Activated T-helper 17 cell treated with anti-CD3 and anti-CD28 coated beads, Interleukin-2, amount 50 U/mL, for 72 hours (primary cell): ENCODE measurements around the gene FABP3. TPM values are rescaled to one million over a fixed set of nuclear protein-coding genes. Genes with fewer than 3 reads are reported as not detected.

Experiments used
- ATAC-seq: fragments of 150-1000 bp; cut with Tn5 transposase; replicated peaks from 2 replicates; pipeline ENCODE4 v1.10.0; 2021; ENCODE audit warnings: mild to moderate bottlenecking, moderate library complexity
- H3K27ac Mint-ChIP-seq: one replicate; pipeline ENCODE4 v1.8.0; 2022; ENCODE audit warnings: mixed read lengths
- H3K27me3 Mint-ChIP-seq: one replicate; pipeline ENCODE4 v1.8.0; 2022; ENCODE audit warnings: mixed read lengths
- H3K36me3 Mint-ChIP-seq: one replicate; pipeline ENCODE4 v1.8.0; 2022; ENCODE audit warnings: low read depth, mild to moderate bottlenecking, mixed read lengths
- H3K4me1 Mint-ChIP-seq: one replicate; pipeline ENCODE4 v1.8.0; 2022; ENCODE audit warnings: mixed read lengths
- H3K4me3 Mint-ChIP-seq: one replicate; pipeline ENCODE4 v1.8.0; 2022; ENCODE audit warnings: mild to moderate bottlenecking, mixed read lengths
- H3K9me3 Mint-ChIP-seq: one replicate; pipeline ENCODE4 v1.8.0; 2022; ENCODE audit warnings: mixed read lengths
- total RNA-seq, 2 donors: library from RNA; stranded (reverse); gene quantifications; one replicate each; pipeline ENCODE4 v1.2.3, GENCODE V29; 2022

The FABP3 gene
- total RNA-seq, 2 donors from 2014 or later = not detected

- no peak for ATAC-seq
- H3K4me3 Mint-ChIP-seq = no peak overlapping the region
- H3K4me1 Mint-ChIP-seq = peaks cover 4% of the 10 kb centered on the region
- no peaks in the 10 kb centered on the region for H3K36me3 Mint-ChIP-seq
- no peak overlapping the region for H3K27ac Mint-ChIP-seq
- H3K9me3 Mint-ChIP-seq = no peaks in the 10 kb centered on the region
- H3K27me3 Mint-ChIP-seq = peaks cover 36% of the 10 kb centered on the region
Observed at GRCh38 chr1:31408788-31409318, 36.0 kb upstream of the FABP3 start.

GRCh38 chr1:31407029-31407626 lies 34.3 kb upstream of the FABP3 start:
- H3K27ac Mint-ChIP-seq = no peak overlapping the region
- H3K36me3 Mint-ChIP-seq = no peaks in the 10 kb centered on the region
- no peak overlapping the region for H3K4me3 Mint-ChIP-seq
- no peaks in the 10 kb centered on the region for H3K4me1 Mint-ChIP-seq
- ATAC-seq = no peak
- no peaks in the 10 kb centered on the region for H3K9me3 Mint-ChIP-seq
- peaks cover 27% of the 10 kb centered on the region for H3K27me3 Mint-ChIP-seq

GRCh38 chr1:31405578-31406245 lies 32.8 kb upstream of the FABP3 start:
- peaks cover 17% of the 10 kb centered on the region for H3K27me3 Mint-ChIP-seq
- H3K4me1 Mint-ChIP-seq = no peaks in the 10 kb centered on the region
- H3K36me3 Mint-ChIP-seq = no peaks in the 10 kb centered on the region
- no peak for ATAC-seq
- no peak overlapping the region for H3K4me3 Mint-ChIP-seq
- no peaks in the 10 kb centered on the region for H3K9me3 Mint-ChIP-seq
- no peak overlapping the region for H3K27ac Mint-ChIP-seq

GRCh38 chr1:31401241-31401640 lies 28.4 kb upstream of the FABP3 start:
- peak; percentile 39 for ATAC-seq
- Mint-ChIP-seq H3K36me3 (no peaks in the 10 kb centered on the region), H3K4me3 (no peak overlapping the region), H3K27me3 (no peaks in the 10 kb centered on the region), H3K27ac (no peak overlapping the region), H3K4me1 (peaks cover 4% of the 10 kb centered on the region), H3K9me3 (no peaks in the 10 kb centered on the region)

- peaks cover 4% of the 10 kb centered on the region for H3K4me1 Mint-ChIP-seq
- ATAC-seq = no peak
Observed at GRCh38 chr1:31400393-31400792, 27.5 kb upstream of the FABP3 start.

GRCh38 chr1:31399976-31400375 lies 27.1 kb upstream of the FABP3 start:
- ATAC-seq = no peak
- peaks cover 4% of the 10 kb centered on the region for H3K4me1 Mint-ChIP-seq
- H3K9me3 Mint-ChIP-seq = no peaks in the 10 kb centered on the region
- H3K4me3 Mint-ChIP-seq = no peak overlapping the region
- no peak overlapping the region for H3K27ac Mint-ChIP-seq
- H3K36me3 Mint-ChIP-seq = no peaks in the 10 kb centered on the region
- H3K27me3 Mint-ChIP-seq = no peaks in the 10 kb centered on the region

More at GRCh38 chr1:31400393-31400792, 27.5 kb upstream of the FABP3 start:
- no peaks in the 10 kb centered on the region for H3K27me3 Mint-ChIP-seq
- H3K36me3 Mint-ChIP-seq = no peaks in the 10 kb centered on the region
- no peak overlapping the region for H3K27ac Mint-ChIP-seq
- H3K9me3 Mint-ChIP-seq = no peaks in the 10 kb centered on the region
- H3K4me3 Mint-ChIP-seq = no peak overlapping the region

GRCh38 chr1:31398246-31398645 lies 25.4 kb upstream of the FABP3 start:
- Mint-ChIP-seq H3K27me3 (no peaks in the 10 kb centered on the region), H3K4me1 (peaks cover 4% of the 10 kb centered on the region), H3K27ac (no peak overlapping the region), H3K36me3 (no peaks in the 10 kb centered on the region), H3K9me3 (no peaks in the 10 kb centered on the region), H3K4me3 (no peak overlapping the region)
- no peak for ATAC-seq

GRCh38 chr1:31397360-31398095 lies 24.7 kb upstream of the FABP3 start:
- no peaks in the 10 kb centered on the region for H3K9me3 Mint-ChIP-seq
- ATAC-seq = no peak
- H3K4me3 Mint-ChIP-seq = no peak overlapping the region
- peaks cover 4% of the 10 kb centered on the region for H3K4me1 Mint-ChIP-seq
- no peak overlapping the region for H3K27ac Mint-ChIP-seq
- no peaks in the 10 kb centered on the region for H3K36me3 Mint-ChIP-seq
- peaks cover 1% of the 10 kb centered on the region for H3K27me3 Mint-ChIP-seq

- peaks cover 4% of the 10 kb centered on the region for H3K4me1 Mint-ChIP-seq
- peaks cover 4% of the 10 kb centered on the region for H3K27me3 Mint-ChIP-seq
- H3K36me3 Mint-ChIP-seq = no peaks in the 10 kb centered on the region
- no peak for ATAC-seq
- H3K4me3 Mint-ChIP-seq = no peak overlapping the region
- H3K27ac Mint-ChIP-seq = no peak overlapping the region
- H3K9me3 Mint-ChIP-seq = no peaks in the 10 kb centered on the region
Observed at GRCh38 chr1:31396633-31397351, 23.9 kb upstream of the FABP3 start.

- Mint-ChIP-seq H3K4me3 (peak overlapping the region; percentile 75), H3K9me3 (no peaks in the 10 kb centered on the region), H3K4me1 (no peaks in the 10 kb centered on the region), H3K27me3 (peaks cover 4% of the 10 kb centered on the region), H3K27ac (peak overlapping the region; percentile 38), H3K36me3 (no peaks in the 10 kb centered on the region)
- peak; percentile 96 for ATAC-seq
Observed at GRCh38 chr1:31394584-31395193, 21.8 kb upstream of the FABP3 start.

GRCh38 chr1:31393463-31393862 lies 20.6 kb upstream of the FABP3 start:
- Mint-ChIP-seq H3K4me1 (no peaks in the 10 kb centered on the region), H3K4me3 (no peak overlapping the region), H3K27me3 (peaks cover 4% of the 10 kb centered on the region), H3K27ac (no peak overlapping the region), H3K36me3 (no peaks in the 10 kb centered on the region), H3K9me3 (no peaks in the 10 kb centered on the region)
- no peak for ATAC-seq

GRCh38 chr1:31390071-31390470 lies 17.2 kb upstream of the FABP3 start:
- H3K27ac Mint-ChIP-seq = no peak overlapping the region
- peaks cover 5% of the 10 kb centered on the region for H3K4me1 Mint-ChIP-seq
- no peak overlapping the region for H3K4me3 Mint-ChIP-seq
- no peaks in the 10 kb centered on the region for H3K36me3 Mint-ChIP-seq
- H3K27me3 Mint-ChIP-seq = peaks cover 26% of the 10 kb centered on the region
- ATAC-seq = no peak
- no peaks in the 10 kb centered on the region for H3K9me3 Mint-ChIP-seq

- ATAC-seq = no peak
- H3K36me3 Mint-ChIP-seq = no peaks in the 10 kb centered on the region
- no peak overlapping the region for H3K4me3 Mint-ChIP-seq
Observed at GRCh38 chr1:31389616-31390015, 16.7 kb upstream of the FABP3 start.

GRCh38 chr1:31387612-31388011 lies 14.7 kb upstream of the FABP3 start:
- Mint-ChIP-seq H3K27me3 (peaks cover 26% of the 10 kb centered on the region), H3K4me1 (peaks cover 5% of the 10 kb centered on the region), H3K4me3 (no peak overlapping the region), H3K36me3 (no peaks in the 10 kb centered on the region), H3K9me3 (no peaks in the 10 kb centered on the region), H3K27ac (peak overlapping the region; percentile 69)
- no peak for ATAC-seq

More at GRCh38 chr1:31389616-31390015, 16.7 kb upstream of the FABP3 start:
- H3K9me3 Mint-ChIP-seq = no peaks in the 10 kb centered on the region
- H3K27ac Mint-ChIP-seq = no peak overlapping the region
- peaks cover 5% of the 10 kb centered on the region for H3K4me1 Mint-ChIP-seq
- H3K27me3 Mint-ChIP-seq = peaks cover 26% of the 10 kb centered on the region
